Measurements from ENCODE around the gene POPDC2.
"Not testable (repeated sequence)": the region's sequence is repeated elsewhere in the genome, so short reads cannot be mapped to it uniquely, and the experiment has no call there.

POPDC2 gene

DNA sequence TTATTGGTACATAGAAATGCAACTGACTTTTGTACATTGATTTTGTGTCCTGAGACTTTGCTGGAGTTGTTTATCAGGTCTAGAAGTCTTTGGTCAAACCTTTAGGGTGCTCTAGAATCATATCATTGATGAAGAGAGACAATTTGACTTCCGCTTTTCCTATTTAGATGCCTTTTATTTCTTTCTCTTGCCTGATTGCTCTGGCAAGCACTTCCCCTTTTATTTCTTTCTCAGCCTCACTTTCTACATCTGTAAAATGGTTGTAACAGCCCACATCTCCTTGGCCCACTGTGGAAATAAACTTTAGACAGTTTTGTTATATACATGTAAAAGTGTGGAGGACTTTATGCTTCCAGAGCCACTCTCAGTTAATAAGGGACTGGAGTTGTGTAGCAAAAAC, 48.7 kb downstream of the POPDC2 start:
- no peak for DNase-seq

DNA sequence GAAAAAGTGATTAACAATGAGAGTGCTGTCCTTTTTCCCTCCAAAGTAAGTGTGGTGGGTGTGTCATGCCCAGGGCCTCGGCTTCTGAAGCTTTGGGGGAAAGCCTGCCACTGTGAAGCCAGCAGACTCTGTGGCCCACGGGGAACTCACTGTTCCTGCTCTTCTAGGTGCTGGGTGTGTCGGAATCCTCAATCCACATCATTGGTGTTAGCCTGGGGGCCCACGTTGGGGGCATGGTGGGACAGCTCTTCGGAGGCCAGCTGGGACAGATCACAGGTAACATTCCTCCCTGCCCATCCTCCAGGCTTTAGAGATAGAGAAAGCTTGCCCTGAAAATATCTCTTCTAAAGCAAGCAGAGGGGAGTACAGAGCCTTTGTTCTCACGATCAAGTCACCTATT, 51.1 kb downstream of the POPDC2 start:
- DNase-seq = no peak

DNA sequence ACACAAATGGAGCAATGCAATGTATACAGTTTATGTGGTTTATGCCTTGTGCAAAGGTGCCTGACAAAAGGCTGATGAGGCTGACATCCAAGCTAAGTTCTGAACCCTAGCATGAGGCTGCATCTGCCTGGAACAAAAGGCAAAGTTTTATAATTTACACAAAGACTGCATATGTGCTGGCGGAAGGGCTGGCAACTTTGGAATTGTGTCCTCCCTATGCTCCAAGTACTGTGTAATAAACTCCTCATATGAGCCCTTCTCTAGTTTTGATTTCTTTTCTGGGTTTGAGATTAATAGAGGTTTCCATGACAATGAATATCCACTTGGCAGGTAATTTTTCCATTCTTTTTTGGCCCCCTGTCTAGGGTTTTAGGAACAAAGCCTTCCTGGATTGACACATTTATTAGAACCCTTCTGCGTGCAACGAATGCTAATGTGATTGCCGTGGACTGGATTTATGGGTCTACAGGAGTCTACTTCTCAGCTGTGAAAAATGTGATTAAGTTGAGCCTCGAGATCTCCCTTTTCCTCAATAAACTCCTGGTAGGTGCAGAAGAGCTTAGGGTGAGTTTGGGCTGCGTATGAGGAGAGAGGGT, 51.9 kb downstream of the POPDC2 start:
- no peak for DNase-seq

DNA sequence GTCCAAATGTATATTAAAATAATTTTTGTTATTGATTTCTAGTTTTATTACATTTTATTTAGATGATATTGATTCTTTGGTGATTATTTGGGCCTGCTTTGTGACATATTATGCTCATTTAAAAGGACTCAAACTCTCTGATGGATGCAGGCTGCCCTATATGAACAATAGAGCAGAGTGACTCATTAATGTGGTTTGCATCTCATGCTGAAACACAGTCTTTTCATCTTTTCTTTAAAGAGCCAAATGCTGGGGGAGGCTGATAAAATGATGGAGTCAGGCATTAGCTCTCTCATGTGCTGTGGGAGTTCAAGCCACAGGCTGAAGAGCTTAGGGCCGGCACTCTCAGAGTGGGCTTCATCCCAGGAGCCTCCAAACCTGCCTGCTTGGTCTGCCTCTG, 55.5 kb downstream of the POPDC2 start:
- no peak for DNase-seq

DNA sequence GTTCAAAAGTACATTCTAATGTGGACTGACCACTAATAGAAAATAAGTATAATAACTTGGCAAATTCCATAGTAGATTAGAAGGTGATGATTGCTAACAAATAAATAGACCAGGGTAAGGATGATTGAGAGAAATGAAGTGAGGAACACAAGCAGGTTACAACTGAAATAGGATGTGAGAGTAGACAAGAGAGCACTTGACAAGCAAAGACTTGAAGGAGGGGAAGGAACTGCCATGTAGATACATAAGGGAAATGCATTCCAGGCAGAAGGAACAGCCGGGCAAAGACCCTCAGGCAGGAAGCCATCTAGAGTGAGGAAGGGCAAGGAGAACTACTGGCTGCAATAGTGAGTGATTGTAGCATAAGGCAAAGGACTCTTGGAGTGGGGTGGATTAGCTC, 57.7 kb downstream of the POPDC2 start:
- DNase-seq = no peak

DNA sequence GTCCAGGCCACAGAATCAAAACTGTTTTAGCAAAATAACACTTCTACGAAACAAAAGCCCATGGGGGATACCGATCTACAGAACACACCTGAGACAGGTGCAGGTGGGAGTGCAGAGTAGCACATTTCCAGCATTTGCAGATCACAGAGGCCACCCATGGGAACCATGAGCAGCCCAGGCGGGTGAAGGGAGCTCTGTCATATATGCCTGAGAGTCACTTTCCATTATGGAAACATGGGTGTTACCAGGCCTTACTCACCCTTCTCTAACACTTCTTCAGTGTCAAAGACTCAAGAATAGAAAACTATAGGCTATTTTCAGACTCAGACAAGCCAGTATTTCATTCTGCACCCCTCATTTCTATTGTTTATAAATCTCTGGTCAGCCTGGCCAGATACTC, 59.2 kb downstream of the POPDC2 start:
- DNase-seq = no peak

DNA sequence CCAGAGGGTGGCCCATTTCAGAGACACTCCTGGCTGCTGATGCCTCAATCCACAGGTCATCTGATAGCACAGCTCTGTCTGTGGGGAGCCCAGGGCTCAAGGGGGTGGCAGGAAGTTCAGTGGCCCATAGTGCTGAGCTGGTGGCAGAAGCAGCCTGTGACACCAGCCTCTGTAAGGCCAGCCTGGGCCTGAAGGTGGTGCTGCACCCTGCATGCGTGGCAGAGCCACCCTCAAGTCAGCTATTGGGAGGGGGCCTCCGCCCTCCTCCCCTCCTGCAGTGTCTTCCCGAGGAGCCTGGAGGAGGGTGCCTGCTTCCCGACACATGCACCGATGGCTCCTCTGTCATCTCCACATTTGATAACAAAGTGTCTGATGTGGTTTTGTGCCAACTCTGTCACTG, 59.7 kb downstream of the POPDC2 start:
- no peak for DNase-seq

DNA sequence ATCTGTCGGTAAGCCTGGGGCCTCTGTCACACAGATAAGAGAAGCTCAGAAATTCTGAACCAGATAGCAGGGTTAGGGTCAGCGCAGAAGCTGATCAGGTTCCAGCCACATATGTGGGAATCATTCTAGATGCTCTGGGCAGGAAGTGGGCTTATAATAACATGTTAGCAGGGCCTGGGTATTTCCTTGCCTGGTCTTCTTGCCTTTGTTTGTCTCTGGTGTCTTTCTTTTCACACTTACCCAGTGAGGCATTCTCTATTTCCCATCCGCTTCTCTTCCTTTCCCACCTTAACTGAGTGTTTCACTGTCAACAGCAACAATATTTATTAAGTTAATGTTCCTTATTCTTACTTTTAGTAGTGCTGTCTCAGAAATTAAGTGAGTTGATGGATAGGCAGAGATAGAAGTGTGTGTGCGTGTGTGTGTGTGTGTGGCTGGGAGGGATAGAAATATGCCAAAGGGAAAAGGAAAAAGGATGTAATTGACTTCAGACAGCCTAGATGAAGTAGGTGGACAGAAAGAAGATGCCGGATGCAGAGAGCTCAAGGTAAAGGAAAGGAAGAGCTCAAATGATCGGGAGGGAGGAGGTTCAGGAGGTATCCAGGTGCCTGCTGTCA, 60.7 kb downstream of the POPDC2 start:
- no peak for DNase-seq

DNA sequence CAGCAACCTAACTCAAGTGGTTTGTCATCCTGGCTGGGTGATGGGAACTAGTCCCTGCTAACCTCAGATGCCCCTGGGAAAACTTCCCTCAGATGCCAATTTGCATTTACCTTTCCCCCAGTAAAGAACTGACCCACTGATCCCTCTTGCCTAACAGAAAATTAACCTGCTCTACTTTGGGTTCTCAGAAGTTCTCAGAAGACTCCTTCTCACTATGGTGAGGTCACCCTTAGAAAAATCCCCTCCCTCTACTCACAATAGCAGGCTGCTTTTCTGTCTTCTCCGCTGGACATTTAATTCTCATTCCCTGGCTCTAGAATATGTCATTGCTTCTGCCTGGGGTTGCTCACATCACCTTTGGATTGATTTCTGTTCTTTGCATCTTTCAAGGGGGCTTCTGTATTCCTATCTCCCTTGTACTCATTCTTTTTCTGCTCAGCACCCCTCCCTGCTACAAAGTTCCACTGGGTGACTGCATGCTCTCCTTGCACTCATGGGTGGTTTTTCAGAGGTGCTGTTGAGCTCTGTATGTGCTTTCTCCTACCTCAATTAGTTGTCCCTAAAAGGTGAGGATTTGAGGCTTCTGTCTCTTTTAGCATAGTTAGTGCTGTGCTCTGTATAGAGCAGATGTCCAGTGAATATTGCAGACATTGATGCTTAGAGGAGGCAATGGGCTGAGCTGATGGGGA, 61.8 kb downstream of the POPDC2 start:
- DNase-seq = no peak

DNA sequence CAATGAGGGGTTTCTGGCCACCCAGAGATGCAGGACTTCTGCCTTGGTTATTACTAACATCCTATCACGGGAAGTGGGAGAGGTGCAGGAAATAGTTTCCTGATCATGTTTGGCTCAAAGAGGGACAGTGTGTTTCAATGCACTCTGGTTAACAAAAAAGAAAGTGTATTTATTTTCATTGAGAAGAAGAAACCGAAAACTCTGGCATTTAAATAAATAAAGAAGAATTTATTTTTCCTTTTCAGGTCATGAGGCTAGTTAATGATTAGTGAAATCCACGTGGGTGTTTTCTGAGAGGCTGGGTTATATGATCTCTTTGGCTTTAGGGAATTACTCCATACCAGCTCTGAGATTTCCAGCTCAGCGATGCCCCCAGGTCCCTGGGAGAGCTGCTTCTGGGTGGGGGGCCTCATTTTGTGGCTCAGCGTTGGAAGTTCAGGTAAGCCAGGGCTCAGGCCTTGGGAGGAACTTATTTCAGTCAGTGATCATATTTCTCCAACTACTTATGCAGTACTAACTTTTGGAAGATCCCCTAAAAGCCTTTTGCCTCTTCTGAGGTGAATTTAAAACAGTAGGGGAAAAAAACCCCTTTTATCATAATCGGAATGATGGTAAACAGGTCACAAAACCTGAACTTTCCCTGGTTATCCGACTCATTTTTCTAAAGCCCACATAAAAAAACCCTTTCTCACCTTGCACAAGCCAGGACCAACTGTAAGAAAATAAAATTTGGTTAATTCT, 62.7 kb downstream of the POPDC2 start, which contains the start of gene PLA1A:
PLA1A (plus strand) TSS at position 338 of the 741 bp plus-strand sequence; CDS start at position 367, 29 bp downstream.
- no peak for DNase-seq

DNA sequence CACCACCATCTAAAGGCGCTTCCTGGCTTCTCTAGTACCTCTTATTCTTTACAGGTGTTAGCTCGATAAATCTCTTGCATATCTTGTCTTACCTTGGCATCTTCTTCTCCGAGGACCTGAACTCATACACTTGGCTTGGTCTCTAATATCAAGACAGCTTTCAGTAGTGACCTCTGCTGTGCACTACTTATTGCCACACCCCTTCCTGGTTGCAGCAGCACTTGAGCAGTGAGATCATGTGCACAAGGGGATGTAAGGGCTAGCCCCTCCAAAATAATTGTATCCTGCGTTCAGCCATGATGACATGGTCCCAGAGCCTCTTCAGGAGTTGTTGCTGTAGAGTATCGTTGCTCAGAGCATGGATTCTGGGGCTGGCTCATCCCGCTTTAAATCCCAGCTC, 64.0 kb downstream of the POPDC2 start:
- DNase-seq = no peak

DNA sequence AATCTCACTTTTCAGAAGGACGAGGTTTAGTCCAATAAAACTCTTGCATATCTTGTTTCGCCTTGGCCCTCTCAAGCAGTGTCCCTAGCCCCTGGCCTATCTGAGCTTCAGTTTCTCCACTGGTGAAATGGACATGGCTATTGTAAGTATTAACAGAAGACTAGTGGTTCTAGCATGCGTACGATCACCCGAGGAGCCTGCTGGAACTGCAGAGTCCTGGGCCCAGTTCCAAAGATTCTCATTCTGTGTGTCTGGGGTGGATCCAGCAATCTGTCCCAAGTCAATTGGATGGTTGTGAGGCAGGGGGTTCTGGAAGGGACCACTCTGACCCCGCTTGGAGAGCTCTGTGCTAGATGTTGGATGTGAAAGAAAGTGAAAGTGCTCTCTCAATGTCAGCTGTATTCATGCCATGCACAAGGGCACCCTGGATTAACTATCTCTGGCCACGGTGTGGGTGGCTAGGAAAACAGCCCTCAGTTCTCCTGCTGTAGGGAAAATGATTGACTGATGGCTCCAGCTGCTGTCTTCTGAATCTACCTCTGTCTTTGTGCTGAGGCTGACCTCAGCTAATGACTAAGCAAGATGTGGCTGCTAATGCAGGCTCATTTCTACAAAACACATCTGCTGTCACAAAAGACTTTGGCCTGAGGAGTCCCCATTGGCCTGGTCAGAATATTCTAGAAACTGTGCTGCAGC, 64.6 kb downstream of the POPDC2 start:
- no peak for DNase-seq

DNA sequence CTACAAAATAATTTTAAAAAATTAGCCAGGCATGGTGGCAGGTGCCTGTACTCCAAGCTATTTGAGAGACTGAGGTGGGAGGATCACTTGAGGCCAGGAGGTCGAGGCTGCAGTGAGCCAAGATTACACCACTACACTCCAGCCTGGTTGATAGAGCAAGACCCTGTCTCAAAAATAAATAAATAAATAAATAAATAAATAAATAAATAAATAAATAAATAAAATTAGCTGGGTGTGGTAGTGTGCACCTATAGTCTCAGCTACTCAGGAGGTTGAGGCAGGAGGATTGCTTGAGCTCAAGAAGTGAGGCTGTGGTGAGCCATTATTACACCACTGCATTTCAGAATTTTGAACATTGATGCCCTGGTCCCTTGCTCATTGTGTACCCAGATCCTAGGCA, 65.5 kb downstream of the POPDC2 start:
- DNase-seq = not testable (repeated sequence)

DNA sequence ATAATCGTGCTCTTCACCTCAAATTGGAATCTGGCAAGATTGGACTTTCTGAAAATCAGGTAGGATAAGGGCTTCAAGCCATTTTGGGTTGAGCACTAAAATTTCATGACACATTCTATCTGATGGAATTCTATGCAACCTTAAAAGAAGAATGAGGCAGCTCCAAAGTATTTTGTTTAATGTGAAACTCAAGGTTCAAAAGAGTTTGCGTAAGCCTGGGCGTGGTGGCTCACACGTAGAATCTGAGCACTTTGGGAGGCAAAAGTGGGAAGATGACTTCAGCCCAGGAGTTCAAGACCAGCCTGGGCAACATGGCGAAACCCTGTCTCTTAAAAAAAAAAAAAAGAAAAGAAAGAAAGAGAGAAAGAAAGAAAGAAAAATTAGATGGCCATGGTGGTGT, 66.3 kb downstream of the POPDC2 start:
- no peak for DNase-seq

DNA sequence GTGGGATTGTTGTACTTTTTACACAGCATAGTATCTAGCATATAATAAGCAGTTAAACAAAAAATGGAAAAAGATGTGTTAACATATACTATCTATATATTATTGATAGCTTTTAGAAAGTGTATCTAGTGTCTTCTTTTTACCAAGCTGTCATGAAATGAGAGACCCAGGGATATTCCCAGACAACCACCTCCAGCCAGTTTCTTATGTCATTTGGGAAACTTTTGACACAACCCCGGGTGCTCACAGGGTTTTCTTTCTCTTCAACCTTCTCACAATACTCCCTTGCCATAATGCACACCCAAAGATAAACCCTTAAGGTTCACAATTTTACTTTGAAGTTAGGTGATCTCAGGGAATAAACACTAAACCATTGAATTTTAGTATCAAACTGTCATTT, 67.5 kb downstream of the POPDC2 start:
- no peak for DNase-seq
